Activated CD4-positive, alpha-beta T cell treated with anti-CD3 and anti-CD28 coated beads for 4 hours (primary cell): ENCODE results near the gene MCRIP1.
"Not testable (repeated sequence)": the region's sequence is repeated elsewhere in the genome, so short reads cannot be mapped to it uniquely, and the experiment has no call there.

Source experiments
- DNase-seq, 2 donors: peaks; one replicate each; pipeline ENCODE4 v3.0.0-alpha.2; 2020

MCRIP1 gene

DNA sequence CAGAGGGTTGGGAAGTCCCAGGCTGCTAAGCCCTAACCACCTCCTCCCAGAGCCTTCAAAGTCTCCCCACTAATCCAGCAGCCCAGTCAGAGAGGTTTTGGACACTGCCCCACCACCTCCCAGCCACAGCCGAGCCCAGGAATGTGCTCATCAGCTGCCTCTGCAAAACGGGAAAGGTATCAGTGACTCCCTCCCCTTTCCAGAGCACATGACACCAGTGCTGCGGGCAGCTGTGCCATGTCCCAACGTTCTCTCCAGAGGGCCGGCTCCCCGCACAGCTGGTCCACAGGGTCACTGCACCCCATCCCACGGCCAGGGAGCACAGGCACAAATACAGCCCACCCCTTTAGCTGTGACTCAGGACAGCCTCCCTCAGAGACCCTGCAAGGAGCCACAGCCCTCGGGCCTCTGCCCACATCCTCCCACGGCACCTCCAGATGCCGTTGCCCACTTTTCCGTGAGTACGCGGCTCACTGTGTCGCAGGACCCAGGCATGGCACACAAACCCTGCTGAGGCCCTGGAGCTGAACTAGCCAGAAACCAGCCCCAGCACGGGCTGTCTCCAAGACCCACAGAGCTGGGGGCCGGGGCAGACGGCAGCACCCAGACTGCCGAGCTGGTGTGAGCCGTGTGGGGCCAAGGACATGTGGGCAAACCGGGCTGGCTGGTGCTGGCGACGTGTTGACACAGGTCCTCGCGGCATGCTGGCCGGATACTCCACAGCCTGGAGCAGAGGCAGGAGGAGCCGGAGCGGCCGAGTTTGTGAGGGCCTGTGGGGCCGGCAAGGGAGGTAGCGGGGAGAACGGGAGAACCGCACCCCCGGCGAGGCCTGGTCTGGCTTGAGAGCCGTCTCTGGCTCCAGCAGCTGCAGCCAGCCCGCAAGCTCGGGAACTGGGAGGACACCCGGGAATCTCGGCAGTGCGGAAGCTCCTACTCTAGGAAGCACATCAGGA, 8.0 kb upstream of the MCRIP1 start:
- DNase-seq = no peak

GRCh38 chr17:81840059-81840458, 7.0 kb upstream of the MCRIP1 start:
- not testable (repeated sequence) for DNase-seq

DNA sequence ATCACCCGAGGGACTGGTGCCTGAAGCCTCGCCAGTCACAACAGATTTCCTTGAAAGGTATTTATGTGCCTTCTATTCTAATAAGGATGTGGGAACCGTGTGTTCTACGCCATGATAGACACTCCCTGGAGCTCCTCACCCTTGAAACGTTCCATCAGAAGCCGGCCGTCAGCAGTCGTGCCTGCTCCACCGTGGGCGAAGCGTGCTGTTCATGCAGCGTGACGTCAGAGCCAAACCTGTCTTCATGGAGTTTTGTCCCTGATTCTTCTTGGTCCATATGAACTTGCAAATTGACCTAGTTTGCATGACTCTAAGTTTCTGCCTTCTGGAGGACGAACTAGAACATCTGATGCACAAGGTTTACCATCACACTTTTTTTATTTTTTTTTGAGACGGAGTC, 6.2 kb upstream of the MCRIP1 start:
- no peak for DNase-seq

GRCh38 chr17:81838753-81839255, 5.7 kb upstream of the MCRIP1 start:
- DNase-seq = no peak

DNA sequence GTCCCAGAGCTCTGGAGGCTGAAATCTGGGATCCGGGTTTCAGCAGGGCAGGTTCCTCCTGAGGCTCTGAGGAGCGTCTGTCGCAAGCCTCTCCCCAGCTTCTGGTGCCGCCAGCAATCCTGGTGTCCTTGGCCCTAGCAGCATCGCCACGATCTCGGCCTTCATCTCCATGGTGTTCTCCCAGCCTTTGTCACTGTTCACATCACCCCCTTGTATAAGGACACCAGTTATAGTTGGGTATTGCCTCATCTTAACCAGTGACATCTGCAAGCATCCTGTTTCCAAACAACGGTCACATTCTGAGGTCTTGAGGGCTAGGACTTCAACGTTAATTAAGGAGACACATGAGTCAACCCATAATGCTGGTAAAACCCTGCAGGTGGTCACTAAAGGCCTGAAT, 4.5 kb upstream of the MCRIP1 start:
- no peak for DNase-seq

- DNase-seq = no peak
Measured at GRCh38 chr17:81834831-81835267, 1.8 kb upstream of the MCRIP1 start, which contains the start of gene PPP1R27. Gene PPP1R27, minus strand, starts transcription at chr17:81835050. Its CDS starts 97 bp downstream, at chr17:81834953.

- no peak for DNase-seq
Measured at GRCh38 chr17:81833921-81834830, 1.1 kb upstream of the MCRIP1 start.

- peak; percentile 41 to 49 for DNase-seq
Measured at GRCh38 chr17:81832608-81833159, 407 bp downstream of the MCRIP1 start.

GRCh38 chr17:81831957-81832607, 1.0 kb downstream of the MCRIP1 start:
- peak; percentile 46 to 51 for DNase-seq

- no peak for DNase-seq
Measured at GRCh38 chr17:81831563-81831956, 1.5 kb downstream of the MCRIP1 start.

- DNase-seq = no peak
Measured at GRCh38 chr17:81829858-81830257, 3.2 kb downstream of the MCRIP1 start.

DNA sequence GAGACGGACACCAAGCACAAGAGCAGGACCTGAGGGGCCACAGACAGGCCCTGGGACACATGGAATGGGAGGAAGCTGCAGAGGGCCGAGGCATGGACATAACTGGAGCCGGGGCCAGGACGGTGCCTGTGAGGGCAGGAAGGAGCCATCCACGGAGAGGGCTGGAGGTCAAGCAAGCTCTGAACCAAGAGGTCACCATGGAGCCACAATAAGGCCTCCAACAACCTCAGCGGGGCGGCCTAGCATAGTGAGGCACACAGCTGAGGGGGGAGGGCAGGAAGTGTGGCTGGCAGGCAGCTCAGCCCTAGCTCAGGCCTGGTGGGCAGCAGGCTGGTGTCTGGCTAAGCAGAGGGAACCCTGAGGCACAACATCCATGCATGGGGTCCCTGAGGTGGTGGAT, 4.4 kb downstream of the MCRIP1 start:
- no peak for DNase-seq

- no peak for DNase-seq
Measured at GRCh38 chr17:81825841-81826466, 7.1 kb downstream of the MCRIP1 start.

- no peak for DNase-seq
Measured at GRCh38 chr17:81824595-81824994, 8.5 kb downstream of the MCRIP1 start.

- DNase-seq = no peak
Measured at GRCh38 chr17:81823820-81824550, 9.1 kb downstream of the MCRIP1 start.

- no peak for DNase-seq
Measured at GRCh38 chr17:81822996-81823819, 9.9 kb downstream of the MCRIP1 start.

DNA sequence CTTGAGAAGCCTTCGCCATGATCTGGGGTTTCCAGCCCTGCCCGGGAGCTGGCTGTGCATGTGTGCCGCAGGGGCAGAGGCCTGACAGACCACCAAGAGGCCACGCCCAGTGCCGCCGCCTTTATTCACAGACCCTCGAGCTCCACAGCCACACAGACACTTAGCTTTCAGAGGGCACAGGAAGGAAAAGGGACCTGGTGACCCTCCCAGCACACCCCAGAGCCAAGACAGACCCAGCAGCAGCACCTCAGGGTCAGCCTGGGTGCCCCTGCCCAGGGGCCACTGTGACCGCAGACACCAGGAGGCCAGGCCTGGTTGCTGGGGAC, 10.8 kb downstream of the MCRIP1 start:
- no peak for DNase-seq

DNA sequence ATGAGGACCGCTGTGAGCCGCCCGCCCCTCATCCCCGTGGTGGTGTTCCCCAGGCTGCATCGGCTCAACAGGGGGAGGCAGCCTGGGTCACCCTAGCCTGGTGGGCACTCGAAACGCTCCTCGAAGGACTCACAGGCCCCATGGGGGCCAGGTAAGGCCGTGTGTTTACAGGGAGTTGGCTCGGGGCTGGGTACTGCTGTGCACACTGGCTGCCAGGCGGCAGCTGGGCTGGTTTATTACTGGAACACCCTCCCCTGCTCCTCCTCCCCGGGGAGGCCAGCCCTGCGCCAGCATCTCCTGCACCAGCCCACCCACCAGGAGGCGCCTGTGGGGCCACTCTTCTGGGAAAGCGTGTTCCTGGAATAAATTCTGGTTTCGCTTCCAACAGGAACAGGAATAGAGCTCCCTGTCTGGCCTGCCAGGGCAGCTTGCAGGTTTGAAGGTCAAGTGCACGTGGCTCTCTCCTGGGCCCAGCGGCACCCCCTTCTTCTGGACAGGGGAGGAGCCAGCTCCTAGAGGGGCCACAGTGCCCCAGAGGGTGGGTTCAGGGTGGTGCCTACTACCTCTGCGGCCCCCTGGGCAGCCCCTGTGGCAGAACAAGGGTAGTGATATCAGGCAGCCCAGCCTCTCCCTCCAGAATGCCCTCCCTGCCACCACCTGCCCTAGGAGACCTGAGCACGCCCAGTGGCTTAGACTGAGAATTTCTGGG, 11.3 kb downstream of the MCRIP1 start:
- peak; percentile 21 to 23 for DNase-seq

GRCh38 chr17:81821147-81821546, 11.9 kb downstream of the MCRIP1 start:
- DNase-seq = no peak

- no peak for DNase-seq
Measured at GRCh38 chr17:81819708-81820107, 13.4 kb downstream of the MCRIP1 start.
